Measurements from ENCODE around the gene EMP3. TPM values are rescaled to one million over a fixed set of nuclear protein-coding genes. Genes with fewer than 3 reads are reported as not detected.
"Not testable (repeated sequence)": the region's sequence is repeated elsewhere in the genome, so short reads cannot be mapped to it uniquely, and the experiment has no call there.

The EMP3 gene
- total RNA-seq, 1 experiment from 2014 or later: 79.2 TPM

- Histone ChIP-seq H3K4me3 (no peak overlapping the region; the same call in 1 of the 2 replicates), H3K4me1 (peaks cover 11% of the 10 kb centered on the region), H3K27me3 (peaks cover 9% of the 10 kb centered on the region; the same call in 1 of the 2 replicates), H3K36me3 (no peaks in the 10 kb centered on the region), H3K27ac (no peak overlapping the region), H3K9me3 (replicated peaks) (no peaks in the 10 kb centered on the region)
- DNase-seq: peak; percentile 50 to 59
Measured at GRCh38 chr19:48368936-48369335, 43.6 kb downstream of the EMP3 start.

- Histone ChIP-seq H3K27me3 (peaks cover 9% of the 10 kb centered on the region; the same call in 1 of the 2 replicates), H3K9me3 (replicated peaks) (no peaks in the 10 kb centered on the region), H3K27ac (no peak overlapping the region), H3K4me1 (peaks cover 11% of the 10 kb centered on the region), H3K36me3 (no peaks in the 10 kb centered on the region), H3K4me3 (no peak overlapping the region)
- no peak for DNase-seq
Measured at GRCh38 chr19:48370955-48371354, 45.6 kb downstream of the EMP3 start.

GRCh38 chr19:48371367-48371766, 46.0 kb downstream of the EMP3 start:
- H3K9me3 ChIP-seq (replicated peaks): no peaks in the 10 kb centered on the region
- H3K27me3 ChIP-seq: peaks cover 9% of the 10 kb centered on the region; the same call in 1 of the 2 replicates
- H3K4me3 ChIP-seq: no peak overlapping the region
- no peaks in the 10 kb centered on the region for H3K36me3 ChIP-seq
- H3K27ac ChIP-seq: no peak overlapping the region
- no peak for DNase-seq
- peaks cover 11% of the 10 kb centered on the region for H3K4me1 ChIP-seq

GRCh38 chr19:48371771-48372170, 46.4 kb downstream of the EMP3 start:
- not testable (repeated sequence) for H3K9me3 ChIP-seq (replicated peaks); H3K4me3 ChIP-seq; H3K27ac ChIP-seq; H3K27me3 ChIP-seq; DNase-seq; H3K36me3 ChIP-seq
- H3K4me1 ChIP-seq: peaks cover 11% of the 10 kb centered on the region

- peaks cover 11% of the 10 kb centered on the region for H3K4me1 ChIP-seq
- no peaks in the 10 kb centered on the region for H3K9me3 ChIP-seq (replicated peaks)
- H3K36me3 ChIP-seq: no peaks in the 10 kb centered on the region
- peaks cover 9% of the 10 kb centered on the region; the same call in 1 of the 2 replicates for H3K27me3 ChIP-seq
- no peak for DNase-seq
- H3K4me3 ChIP-seq: no peak overlapping the region
- H3K27ac ChIP-seq: no peak overlapping the region
Measured at GRCh38 chr19:48372904-48373303, 47.6 kb downstream of the EMP3 start.

- H3K4me1 ChIP-seq: peaks cover 8% of the 10 kb centered on the region
- H3K9me3 ChIP-seq (replicated peaks): no peaks in the 10 kb centered on the region
- no peak for DNase-seq
- H3K27ac ChIP-seq: no peak overlapping the region
- H3K4me3 ChIP-seq: no peak overlapping the region
- no peaks in the 10 kb centered on the region for H3K36me3 ChIP-seq
- H3K27me3 ChIP-seq: peaks cover 9% of the 10 kb centered on the region; the same call in 1 of the 2 replicates
Measured at GRCh38 chr19:48373567-48373966, 48.2 kb downstream of the EMP3 start.

GRCh38 chr19:48378194-48378570, 52.8 kb downstream of the EMP3 start:
- H3K27ac ChIP-seq: no peak overlapping the region
- no peaks in the 10 kb centered on the region for H3K27me3 ChIP-seq
- no peaks in the 10 kb centered on the region for H3K4me1 ChIP-seq
- no peak for DNase-seq
- H3K36me3 ChIP-seq: peaks cover 3% of the 10 kb centered on the region; the same call in 1 of the 2 replicates
- H3K4me3 ChIP-seq: no peak overlapping the region
- no peaks in the 10 kb centered on the region for H3K9me3 ChIP-seq (replicated peaks)

GRCh38 chr19:48379058-48379457, 53.7 kb downstream of the EMP3 start:
- Histone ChIP-seq H3K9me3 (replicated peaks) (no peaks in the 10 kb centered on the region), H3K4me1 (no peaks in the 10 kb centered on the region), H3K27me3 (no peaks in the 10 kb centered on the region), H3K36me3 (peaks cover 11% of the 10 kb centered on the region; the same call in 1 of the 2 replicates), H3K4me3 (no peak overlapping the region), H3K27ac (no peak overlapping the region)
- no peak for DNase-seq

Other genes with a start within 250 kb of the EMP3 start
- 1.4 and 2.1 TPM in 2 replicates for gene PLA2G4C, start 214.7 kb upstream of the EMP3 start, total RNA-seq (2014; rRNA removed; shearing (Covaris generic))
- gene LIG1, start 155.2 kb upstream of the EMP3 start, total RNA-seq (2014; rRNA removed; shearing (Covaris generic)): 57.0 and 72.7 TPM in 2 replicates
- 0.89 and 1.1 TPM in 2 replicates for gene ZSWIM9, start 154.9 kb upstream of the EMP3 start, total RNA-seq (2014; rRNA removed; shearing (Covaris generic))
- gene CARD8, start 69.6 kb upstream of the EMP3 start, total RNA-seq (2014; rRNA removed; shearing (Covaris generic)): 18.3 and 20.4 TPM in 2 replicates
- 0.71 and 1.0 TPM in 2 replicates for gene ZNF114, start 55.5 kb upstream of the EMP3 start, total RNA-seq (2014; rRNA removed; shearing (Covaris generic))
- gene TMEM143, start 38.4 kb downstream of the EMP3 start, total RNA-seq (2014; rRNA removed; shearing (Covaris generic)): 2.6 and 2.8 TPM in 2 replicates
- gene SYNGR4, start 38.8 kb downstream of the EMP3 start, total RNA-seq (2014; rRNA removed; shearing (Covaris generic)): not detected in 2 replicates
- gene KDELR1, start 66.0 kb downstream of the EMP3 start, total RNA-seq (2014; rRNA removed; shearing (Covaris generic)): 105 and 119 TPM in 2 replicates
- gene GRIN2D, start 68.1 kb downstream of the EMP3 start, total RNA-seq (2014; rRNA removed; shearing (Covaris generic)): 0.03 TPM in 1 of 2 replicates, not detected in the other
- 40.4 and 44.6 TPM in 2 replicates for gene GRWD1, start 120.4 kb downstream of the EMP3 start, total RNA-seq (2014; rRNA removed; shearing (Covaris generic))
- gene KCNJ14, start 130.0 kb downstream of the EMP3 start, total RNA-seq (2014; rRNA removed; shearing (Covaris generic)): 0.41 and 0.57 TPM in 2 replicates
- 25.0 and 29.0 TPM in 2 replicates for gene CYTH2, start 143.8 kb downstream of the EMP3 start, total RNA-seq (2014; rRNA removed; shearing (Covaris generic))
- not detected in 2 replicates for gene LMTK3, start 186.3 kb downstream of the EMP3 start, total RNA-seq (2014; rRNA removed; shearing (Covaris generic))
- gene SULT2B1, start 226.6 kb downstream of the EMP3 start, total RNA-seq (2014; rRNA removed; shearing (Covaris generic)): 0.26 TPM in 1 of 2 replicates, not detected in the other